Stimulated activated CD4-positive, alpha-beta T cell treated with anti-CD3 and anti-CD28 coated beads, Interleukin-1b, Interleukin-23, amount 100 ng/mL, for 48 hours (primary cell): ENCODE data around the gene AFF1.
A peak's percentile ranks its signal among the peaks of the same experiment; 100 is the strongest.

Source experiments
- DNase-seq: peaks from one replicate; pipeline ENCODE4 v3.0.0-alpha.2; 2020

Gene AFF1, protein sequence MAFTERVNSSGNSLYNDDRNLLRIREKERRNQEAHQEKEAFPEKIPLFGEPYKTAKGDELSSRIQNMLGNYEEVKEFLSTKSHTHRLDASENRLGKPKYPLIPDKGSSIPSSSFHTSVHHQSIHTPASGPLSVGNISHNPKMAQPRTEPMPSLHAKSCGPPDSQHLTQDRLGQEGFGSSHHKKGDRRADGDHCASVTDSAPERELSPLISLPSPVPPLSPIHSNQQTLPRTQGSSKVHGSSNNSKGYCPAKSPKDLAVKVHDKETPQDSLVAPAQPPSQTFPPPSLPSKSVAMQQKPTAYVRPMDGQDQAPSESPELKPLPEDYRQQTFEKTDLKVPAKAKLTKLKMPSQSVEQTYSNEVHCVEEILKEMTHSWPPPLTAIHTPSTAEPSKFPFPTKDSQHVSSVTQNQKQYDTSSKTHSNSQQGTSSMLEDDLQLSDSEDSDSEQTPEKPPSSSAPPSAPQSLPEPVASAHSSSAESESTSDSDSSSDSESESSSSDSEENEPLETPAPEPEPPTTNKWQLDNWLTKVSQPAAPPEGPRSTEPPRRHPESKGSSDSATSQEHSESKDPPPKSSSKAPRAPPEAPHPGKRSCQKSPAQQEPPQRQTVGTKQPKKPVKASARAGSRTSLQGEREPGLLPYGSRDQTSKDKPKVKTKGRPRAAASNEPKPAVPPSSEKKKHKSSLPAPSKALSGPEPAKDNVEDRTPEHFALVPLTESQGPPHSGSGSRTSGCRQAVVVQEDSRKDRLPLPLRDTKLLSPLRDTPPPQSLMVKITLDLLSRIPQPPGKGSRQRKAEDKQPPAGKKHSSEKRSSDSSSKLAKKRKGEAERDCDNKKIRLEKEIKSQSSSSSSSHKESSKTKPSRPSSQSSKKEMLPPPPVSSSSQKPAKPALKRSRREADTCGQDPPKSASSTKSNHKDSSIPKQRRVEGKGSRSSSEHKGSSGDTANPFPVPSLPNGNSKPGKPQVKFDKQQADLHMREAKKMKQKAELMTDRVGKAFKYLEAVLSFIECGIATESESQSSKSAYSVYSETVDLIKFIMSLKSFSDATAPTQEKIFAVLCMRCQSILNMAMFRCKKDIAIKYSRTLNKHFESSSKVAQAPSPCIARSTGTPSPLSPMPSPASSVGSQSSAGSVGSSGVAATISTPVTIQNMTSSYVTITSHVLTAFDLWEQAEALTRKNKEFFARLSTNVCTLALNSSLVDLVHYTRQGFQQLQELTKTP

DNA sequence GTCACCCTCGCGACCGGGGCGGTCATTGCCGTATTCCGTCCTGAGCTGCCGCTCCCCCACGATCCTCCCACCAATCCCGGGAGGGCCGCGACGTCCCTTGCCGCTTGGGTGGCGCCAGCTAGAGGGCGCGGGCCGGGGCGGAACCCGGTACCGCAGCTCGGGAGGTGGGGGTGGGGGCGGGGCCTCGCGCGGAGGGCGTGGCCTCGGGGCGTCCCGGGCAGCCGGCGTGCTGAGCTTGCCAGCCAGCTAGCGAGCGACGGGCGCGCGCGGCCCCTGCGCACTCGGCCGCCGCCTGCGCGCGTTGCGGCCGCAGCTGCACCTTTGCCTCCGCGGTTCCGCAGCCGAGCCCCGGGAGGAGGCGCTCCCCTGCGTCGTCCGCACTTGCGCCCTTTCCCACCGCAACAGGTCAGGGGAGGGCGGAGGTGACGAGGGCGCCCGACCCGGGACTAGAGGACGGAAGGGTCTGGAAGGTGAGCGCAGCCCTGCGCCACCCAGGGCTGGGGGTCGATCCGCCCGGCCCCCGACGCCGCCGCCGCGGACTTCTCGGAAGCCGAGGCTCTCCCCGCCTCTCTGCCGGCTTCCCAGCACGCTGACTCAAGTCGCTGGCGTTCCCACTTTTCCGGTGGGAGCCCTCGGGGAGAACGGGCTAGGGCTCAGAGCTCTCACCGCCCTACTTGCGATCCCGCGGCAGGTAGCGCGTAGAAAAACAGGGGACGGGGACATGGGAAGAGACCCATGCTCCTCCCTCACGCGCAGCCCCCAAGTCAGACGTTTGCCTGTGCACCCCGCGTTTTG is at the start of gene AFF1:
Gene AFF1, plus strand, starts transcription at position 241 of the 795 bp plus-strand sequence. CDS start 13,523 bp downstream, outside the sequence.
- DNase-seq: peak; percentile 92

DNA sequence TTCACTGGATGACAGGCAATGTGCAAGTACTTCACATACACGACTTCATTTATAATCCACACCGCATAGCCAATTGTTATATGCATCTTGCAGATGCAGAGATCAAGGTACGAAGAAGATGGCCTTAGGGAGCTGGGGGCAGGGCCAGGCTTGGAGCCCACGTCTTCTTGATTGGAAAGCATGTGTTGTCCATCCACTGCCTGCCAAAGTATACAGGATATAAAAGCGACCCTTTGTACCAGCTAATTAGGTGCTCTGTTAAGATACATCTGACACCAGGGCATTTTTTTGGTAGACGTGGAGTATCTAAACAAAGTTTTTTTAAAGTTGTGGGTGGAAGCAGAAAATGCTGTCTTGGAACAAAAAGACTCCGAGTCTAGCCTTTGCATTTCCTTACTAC is 44.0 kb upstream of the AFF1 start:
- no peak for DNase-seq

DNA sequence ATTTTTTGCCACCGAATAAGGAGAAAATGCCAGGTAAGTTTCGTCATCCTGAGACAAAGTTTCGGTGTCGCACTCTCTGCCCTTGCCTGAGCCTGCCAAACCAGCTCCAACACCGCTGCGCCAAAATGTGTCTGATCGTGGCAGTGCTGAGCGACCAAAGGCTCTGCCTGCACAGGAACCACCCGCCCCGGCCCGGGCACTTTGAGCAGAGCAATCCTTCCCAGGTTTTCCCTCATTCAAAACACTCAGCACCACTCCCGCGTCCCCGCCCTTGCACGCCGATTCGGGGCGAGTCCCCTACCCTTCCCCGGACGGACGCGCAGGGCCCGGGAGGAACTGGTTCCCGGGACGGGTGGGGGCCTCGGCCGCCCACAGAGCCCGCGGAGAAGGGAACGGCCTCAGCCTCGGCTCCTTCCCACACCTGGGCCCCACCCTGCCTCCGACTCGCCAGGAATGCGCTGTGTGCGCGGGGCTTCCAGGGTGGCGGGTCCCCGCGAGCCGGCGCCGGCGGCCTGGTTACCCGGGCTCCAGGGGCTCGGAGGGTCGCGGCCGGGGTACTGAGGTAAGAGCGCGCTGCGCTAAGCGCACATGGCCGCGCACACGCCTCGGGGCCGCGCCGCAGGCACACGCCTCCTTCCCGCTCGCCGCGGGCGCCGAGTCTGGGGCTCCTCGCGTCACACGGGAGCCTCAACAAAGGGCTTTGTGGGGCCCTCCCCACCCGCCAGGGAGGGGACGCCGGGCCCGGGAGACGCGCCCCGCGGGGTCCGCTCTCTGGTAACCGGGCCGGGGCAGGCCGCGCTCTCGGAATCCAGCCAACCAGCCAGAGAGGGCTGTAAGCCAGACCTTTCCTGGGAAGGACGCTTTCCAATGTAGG is 42.8 kb upstream of the AFF1 start, which contains the start of gene C4orf36:
Gene C4orf36, minus strand, starts transcription at position 661 of the 874 bp plus-strand sequence. CDS start 902 bp downstream, outside the sequence.
- DNase-seq: peak; percentile 45

DNA sequence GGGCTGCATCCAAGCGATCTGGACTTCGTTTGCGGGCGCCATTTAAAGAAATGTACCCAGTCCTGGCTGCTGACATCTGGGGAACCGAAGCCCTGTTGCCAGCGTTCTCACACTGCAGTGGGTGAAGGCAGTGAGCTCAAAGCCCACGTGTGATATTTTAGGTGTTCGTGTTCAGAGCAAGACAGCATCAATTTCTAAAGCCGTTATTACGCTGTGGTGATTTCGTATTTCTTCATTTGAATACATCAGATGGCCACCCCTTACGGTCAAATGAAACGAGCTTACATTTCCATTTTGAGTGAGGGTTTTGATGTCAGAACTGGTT is 42.2 kb upstream of the AFF1 start:
- DNase-seq: no peak

DNA sequence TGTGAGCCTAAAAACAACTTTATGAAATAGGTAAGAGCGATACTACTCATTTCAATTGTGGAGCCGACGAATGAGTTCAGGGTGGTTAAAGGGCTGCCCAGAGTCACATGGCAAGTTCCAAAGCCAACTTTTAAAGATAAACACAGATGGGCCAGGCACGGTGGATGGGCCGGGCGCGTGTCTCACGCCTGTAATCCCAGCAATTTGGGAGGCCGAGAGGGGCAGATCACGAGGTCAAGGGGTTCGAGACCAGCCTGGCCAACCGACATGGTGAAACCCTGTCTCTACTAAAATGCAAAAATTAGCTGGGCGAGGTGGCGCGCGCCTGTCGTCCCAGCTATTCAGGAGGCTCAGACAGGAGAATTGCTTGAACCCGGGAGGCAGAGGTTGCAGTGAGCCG is 41.7 kb upstream of the AFF1 start:
- DNase-seq: no peak

DNA sequence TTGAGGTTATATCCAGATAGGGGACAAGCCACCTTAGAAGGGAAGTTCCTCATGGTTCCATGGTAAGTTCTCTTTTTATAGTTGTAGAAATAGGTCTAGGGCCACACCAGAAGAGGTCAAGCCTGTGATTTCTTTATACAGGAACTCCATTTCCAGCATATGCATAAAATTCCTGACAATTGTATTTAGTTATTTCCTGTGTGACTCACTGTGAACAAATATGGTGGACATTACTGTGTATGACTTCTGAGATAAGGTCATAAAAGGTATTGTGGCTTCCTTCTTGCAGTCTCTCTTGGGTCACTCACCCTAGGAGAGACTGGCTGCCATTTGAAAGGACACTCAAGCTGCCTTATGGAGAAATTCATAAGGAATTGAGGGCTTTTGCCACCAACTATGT is 40.4 kb upstream of the AFF1 start:
- DNase-seq: no peak

DNA sequence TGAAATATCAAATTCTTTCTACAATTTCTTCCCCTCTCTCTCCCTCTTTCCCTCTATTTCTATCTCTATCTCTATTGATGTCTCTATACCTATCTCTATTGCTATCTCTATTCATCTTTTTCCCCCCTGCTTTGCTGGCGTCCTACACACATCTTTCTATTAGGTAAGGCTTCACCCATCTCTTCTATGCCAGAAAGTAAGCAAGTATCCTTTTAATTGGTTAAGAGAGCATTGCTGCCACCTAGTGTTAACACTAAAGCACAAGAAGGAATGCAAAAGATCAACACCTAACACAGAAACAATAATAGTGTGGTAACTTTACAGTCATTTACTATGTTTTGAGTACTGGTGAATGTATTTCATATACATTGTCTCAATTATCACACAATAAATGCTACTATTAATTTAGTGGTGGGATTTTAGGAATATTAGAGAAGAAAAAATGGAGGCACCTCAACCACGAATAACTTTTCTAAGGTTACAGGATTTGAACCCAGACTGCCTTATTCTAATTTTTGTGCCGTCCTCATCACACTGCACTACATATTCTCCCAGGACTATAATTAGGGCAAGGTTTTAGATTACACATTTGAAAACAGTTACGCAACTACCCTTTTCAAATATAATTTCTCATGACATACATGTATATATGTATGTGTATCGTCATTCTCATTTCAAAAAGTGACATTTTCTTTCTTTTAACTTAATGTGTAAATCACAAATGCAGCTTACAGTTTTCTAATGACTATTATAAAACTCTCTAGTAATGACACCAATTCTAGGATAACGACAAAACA is 38.9 kb upstream of the AFF1 start:
- DNase-seq: no peak

DNA sequence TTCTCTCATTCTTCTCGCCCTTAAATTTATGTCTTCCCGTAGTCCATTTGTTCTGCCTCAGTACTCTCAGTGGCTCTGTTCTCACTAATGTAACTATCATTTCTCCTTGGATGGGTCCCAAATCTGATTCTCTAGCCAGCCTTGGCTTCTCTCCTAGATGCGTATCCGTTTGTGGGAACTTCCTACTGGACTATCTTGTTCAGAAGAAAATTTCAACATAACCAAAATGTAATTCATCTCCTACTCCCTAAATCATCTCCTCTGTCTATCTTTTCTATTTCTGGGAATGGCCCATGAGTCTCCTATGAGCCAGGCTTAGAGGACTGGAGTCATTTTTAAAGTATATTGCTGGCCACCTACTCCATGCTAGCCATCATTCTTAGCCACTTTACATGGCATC is 38.2 kb upstream of the AFF1 start:
- DNase-seq: no peak

DNA sequence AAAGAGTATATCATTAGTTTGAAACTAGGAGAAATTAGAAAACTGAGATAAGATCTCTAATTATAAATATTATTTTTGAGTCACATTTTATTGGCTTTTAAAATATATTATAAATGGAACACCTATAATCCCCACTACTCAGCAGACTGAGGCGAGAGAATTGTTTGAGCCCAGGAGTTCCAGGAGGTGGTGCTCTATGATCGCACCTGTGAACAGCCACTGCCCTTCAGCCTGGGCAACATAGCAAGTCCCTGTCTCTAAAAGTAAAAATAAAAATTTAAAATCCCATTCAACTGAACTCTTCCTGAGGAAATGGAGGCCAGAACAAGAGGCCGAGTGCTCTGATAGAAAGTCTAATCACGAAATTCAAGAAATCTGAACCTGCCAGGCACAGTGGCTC is 36.2 kb upstream of the AFF1 start:
- DNase-seq: no peak

DNA sequence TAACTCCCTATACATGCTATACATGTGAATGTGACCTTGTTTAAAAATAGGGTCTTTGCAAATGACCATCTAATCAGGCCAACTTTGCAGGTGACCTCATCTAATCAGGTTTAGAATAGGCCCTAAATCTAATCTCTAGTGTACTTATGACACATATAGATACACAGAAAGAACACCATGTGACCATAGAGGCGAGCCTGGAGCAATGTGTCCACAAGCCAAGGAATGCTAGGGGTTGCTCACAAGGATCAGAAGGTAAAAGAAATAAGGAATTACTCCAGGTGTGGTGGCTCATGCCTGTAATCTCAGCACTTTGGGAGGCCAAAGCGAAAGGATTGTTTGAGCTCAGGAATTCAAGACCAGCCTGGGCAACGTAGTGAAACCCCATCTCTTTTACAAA is 32.9 kb upstream of the AFF1 start:
- no peak for DNase-seq

DNA sequence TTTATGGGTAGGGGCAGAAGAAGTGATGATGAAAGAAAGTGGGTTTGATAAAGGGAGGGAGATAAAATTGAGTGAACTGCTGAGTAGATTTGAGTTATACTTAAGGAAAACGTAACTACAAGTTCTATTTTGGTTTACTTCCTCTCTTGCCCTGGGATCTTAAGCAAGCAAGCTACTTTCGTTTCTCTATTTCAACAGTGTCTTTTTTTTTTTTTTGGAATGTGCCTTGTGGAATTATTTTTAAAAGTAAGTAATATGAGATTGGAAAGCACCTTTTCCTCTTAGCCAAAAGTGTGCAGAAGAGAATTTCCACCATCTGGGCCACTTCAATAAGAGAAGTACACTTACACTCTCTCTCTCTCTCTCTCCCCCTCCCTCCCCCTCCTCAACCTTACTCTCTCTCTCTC is 26.6 kb upstream of the AFF1 start:
- no peak for DNase-seq

DNA sequence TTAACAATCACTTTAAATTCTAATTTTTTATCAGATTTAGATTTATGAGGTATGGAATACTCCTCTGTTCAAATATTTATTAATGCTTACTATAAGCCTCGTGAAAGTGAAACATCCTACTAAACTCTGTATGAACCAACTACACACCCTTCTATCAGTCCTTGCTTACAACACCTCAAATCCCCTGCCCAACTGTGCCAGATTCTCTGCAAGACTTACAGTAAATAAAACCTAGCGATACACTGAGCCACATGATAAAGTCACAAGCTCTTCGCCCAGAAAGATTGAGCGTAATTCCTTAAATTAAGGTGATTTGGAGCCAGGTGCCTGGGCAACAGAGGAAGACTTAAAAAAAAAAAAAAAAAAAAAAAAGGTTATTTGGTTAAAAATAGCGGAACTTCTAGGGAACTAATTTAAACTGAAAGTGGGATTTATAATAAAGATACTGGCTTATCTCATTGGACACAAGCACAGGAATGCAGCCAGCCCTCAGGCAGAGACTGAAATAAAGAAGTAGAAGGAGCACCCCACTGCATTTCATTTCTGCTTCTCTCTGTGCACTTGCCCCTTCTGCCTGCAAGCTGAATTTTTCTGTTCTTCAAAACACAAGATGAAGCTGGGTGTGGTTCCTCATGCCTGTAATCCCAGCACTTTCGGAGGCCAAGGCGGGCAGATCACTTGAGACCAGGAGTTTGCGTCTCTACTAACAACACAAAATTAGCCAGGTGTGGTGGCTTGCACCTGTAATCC is 25.1 kb upstream of the AFF1 start:
- DNase-seq: no peak

DNA sequence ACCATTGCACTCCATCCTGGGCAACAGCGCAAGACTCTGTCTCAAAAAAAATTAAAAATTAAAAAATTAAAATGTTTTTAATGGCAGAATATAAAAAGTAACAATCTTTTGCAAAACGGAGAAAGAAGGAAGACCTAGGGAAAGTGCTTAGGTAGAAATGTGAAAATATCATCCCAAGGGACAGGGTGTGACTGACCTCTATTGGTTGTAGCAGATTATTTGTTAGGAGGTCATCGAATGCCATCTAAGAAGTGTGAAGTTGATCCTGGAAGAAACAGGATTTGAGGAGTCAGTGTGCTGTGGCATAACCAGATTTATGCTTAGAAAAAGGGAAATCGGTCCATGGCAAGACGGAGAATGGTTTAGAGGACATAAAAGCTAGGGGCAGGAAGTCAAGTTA is 24.4 kb upstream of the AFF1 start:
- DNase-seq: no peak

DNA sequence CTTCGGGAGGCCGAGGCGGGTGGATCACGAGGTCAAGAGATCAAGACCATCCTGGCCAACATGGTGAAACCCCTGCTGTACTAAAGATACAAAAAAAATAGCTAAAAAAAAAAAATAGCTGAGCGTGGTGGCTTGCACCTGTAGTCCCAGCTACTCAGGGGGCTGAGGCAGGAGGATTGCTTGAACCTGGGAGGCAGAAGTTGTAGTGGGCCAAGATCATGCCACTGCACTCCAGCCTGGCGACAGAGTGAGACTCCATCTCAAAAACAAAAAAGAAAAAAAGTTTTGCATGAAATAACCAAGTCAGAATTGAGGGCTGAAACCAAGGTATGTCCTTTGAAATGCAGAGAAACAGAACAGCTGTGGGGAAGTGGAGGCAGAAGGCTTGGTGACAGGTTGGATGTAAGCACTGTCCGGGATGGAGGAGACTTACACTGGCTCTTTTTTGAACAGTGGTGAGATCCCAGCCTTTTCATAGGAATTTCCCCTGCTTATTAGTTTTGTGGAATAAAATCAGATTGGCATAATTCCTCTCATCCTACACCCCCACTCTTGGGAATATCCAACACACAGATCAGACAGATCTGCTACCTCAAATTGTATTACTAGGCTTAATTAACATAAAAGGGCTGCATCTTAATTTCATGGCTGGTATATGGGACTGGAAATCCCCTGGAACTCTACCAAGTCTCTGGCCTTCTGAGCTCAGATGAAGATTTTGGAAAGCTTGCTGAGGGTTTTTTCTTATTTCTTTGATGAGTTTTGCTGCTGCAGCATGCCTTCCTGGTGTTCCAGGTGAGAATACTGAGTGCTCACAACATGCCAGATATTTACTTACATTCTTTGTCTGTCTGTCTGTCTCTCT is 23.8 kb upstream of the AFF1 start:
- DNase-seq: no peak

DNA sequence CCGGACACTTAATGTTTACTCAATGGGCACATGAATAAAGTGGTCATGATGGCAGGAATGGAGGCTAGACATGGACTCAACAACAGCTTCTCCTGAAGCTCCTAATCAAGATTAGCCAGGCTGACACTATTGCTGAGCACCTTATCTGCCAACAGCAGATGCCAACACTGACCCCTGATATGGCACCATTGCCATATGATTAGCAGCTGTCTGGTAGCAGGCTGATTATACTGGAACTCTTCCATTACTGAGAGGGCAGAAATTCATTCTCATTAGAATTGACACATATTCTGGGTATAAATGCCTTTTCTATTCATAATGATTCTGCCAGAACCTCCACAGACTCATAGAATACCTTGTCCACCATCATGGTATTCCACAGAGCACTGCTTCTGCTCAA is 18.4 kb upstream of the AFF1 start:
- DNase-seq: no peak

DNA sequence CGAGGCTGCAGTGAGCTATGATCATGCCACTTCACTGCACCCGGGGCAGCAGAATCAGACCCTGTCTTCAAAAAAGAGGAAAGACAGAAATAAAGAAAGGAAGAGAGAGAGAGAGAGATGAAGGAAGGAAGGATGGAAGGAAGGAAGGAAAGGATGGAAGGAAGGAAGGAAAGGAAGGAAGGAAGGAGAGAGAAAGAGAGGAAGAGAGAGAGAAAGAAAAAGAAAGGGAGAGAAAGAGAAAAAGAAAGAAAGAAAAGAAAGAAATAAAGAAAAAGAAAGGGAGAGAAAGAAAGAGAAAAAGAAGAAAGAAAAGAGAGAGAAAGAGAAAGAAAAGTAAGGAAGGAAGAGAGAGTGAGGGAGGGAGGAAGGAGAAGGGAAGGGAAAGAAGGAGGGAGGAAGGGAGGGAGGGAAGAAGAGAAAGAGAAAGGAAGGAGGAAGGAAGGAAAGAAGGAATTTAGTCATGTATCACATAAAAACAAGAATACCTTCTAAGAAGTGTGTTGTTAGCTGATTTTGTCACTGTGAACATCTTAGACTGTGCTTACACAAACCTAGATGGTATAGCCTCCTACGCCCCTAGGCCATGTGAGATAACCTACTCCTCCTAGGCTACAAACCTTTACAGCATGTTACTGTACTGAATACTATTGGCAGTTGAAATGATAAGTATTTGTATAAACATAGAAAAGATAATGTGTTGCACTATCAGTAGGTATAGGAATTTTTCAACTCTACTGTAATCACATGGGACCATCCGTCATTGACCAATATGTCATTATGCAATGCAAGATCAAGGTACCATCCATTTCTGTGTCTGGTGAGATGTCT is 17.4 kb upstream of the AFF1 start:
- no peak for DNase-seq

DNA sequence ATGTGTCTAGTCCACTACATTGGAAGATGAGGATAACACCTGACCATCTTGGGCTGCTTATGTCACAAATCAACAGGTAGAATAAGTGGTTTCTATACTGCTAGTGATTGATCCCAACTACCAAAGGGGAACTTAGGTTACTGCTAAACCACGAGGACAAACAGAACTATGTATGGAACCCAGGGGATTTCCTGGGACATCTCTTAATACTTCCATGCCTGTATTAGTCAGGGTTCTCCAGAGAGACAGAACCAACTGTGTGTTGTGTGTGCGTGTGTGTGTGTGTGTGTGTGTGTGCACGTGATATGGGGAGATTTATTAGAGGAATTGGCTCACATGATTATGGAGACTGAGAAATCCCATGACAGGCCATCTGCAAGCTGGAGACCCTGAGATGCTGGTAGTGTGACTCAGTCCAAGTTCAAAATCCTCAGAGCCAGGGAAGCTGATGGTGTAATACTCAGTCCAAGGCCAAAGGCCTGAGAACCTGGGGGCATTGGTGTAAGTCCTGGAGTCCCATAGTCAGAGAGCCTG is 16.2 kb upstream of the AFF1 start:
- DNase-seq: no peak
